ENCODE measurements around the gene SLC16A3.

SLC16A3 gene

GRCh38 chr17:82231312-82231561 lies 2.4 kb downstream of the SLC16A3 start:
- Histone ChIP-seq H3K9me3 (ENCODE audit: insufficient read depth, low read depth, low read length) (no peaks in the 10 kb centered on the region), H3K27ac (ENCODE audit: low read depth, low read length) (peak overlapping the region; percentile 58), H4K12ac (ENCODE audit: low read depth, low read length) (peak overlapping the region; percentile 86), H3K79me1 (ENCODE audit: low read length) (peaks cover 25% of the 10 kb centered on the region), H3K23ac (ENCODE audit: low read length) (no peak overlapping the region), H2BK5ac (ENCODE audit: low read depth, low read length, poor library complexity) (peak overlapping the region; percentile 49), H4K91ac (ENCODE audit: low read depth, low read length) (peak overlapping the region; percentile 94), H3K36me3 (ENCODE audit: control insufficient read depth in 1 of 2, insufficient read depth in 2 of 2, low read length in 2 of 2) (peaks cover 4 to 11% of the 10 kb centered on the region in 2 experiments), H2AK5ac (ENCODE audit: low read length) (peak overlapping the region; percentile 66), H3K18ac (ENCODE audit: low read length) (peak overlapping the region; percentile 70), H3K4me2 (ENCODE audit: low read length) (peak overlapping the region; percentile 93), H3K27me3 (ENCODE audit: insufficient read depth, low read length) (peaks cover 15% of the 10 kb centered on the region), H4K8ac (ENCODE audit: low read depth, low read length) (peak overlapping the region; percentile 92), H3K14ac (ENCODE audit: low read length) (peak overlapping the region; percentile 50), H3K9ac (ENCODE audit: low read length) (no peak overlapping the region), H3K4me1 (ENCODE audit: control insufficient read depth in 1 of 2, insufficient read depth in 2 of 2, low read length in 2 of 2) (peaks cover 39 to 55% of the 10 kb centered on the region in 2 experiments), H3K4me3 (ENCODE audit: low read depth, low read length) (peak overlapping the region; percentile 55), H3K4ac (ENCODE audit: low read depth, low read length) (peak overlapping the region; percentile 84), H2BK120ac (ENCODE audit: insufficient read depth, low read length, poor library complexity) (peak overlapping the region; percentile 78), H3K79me2 (ENCODE audit: control insufficient read depth, insufficient read depth, low read length, poor library complexity) (peaks cover 16% of the 10 kb centered on the region), H2BK12ac (ENCODE audit: low read length) (peak overlapping the region; percentile 37), H2AFZ (ENCODE audit: insufficient read depth, low read length, poor library complexity) (peak overlapping the region; percentile 74)
- WGBS (ENCODE audit: extremely low coverage, insufficient coverage, insufficient read length): no CpG with 5 or more reads among the region's 18 CpGs
- DNase-seq: no peak

GRCh38 chr17:82231562-82232321 lies 2.9 kb downstream of the SLC16A3 start:
- Histone ChIP-seq H3K9ac (ENCODE audit: low read length) (no peak overlapping the region), H3K9me3 (ENCODE audit: insufficient read depth, low read depth, low read length) (no peaks in the 10 kb centered on the region), H3K4me1 (ENCODE audit: control insufficient read depth in 1 of 2, insufficient read depth in 2 of 2, low read length in 2 of 2) (peaks cover 41 to 55% of the 10 kb centered on the region in 2 experiments), H3K18ac (ENCODE audit: low read length) (peak overlapping the region; percentile 70), H2BK120ac (ENCODE audit: insufficient read depth, low read length, poor library complexity) (peak overlapping the region; percentile 78), H3K4me3 (ENCODE audit: low read depth, low read length) (peak overlapping the region; percentile 55), H2AK5ac (ENCODE audit: low read length) (peak overlapping the region; percentile 66), H4K12ac (ENCODE audit: low read depth, low read length) (peak overlapping the region; percentile 86), H4K91ac (ENCODE audit: low read depth, low read length) (peak overlapping the region; percentile 94), H2BK12ac (ENCODE audit: low read length) (peak overlapping the region; percentile 37), H3K27ac (ENCODE audit: low read depth, low read length) (peak overlapping the region; percentile 58), H3K27me3 (ENCODE audit: insufficient read depth, low read length) (peaks cover 15% of the 10 kb centered on the region), H3K14ac (ENCODE audit: low read length) (peak overlapping the region; percentile 50), H3K36me3 (ENCODE audit: control insufficient read depth in 1 of 2, insufficient read depth in 2 of 2, low read length in 2 of 2) (peaks cover 7 to 15% of the 10 kb centered on the region in 2 experiments), H3K23ac (ENCODE audit: low read length) (no peak overlapping the region), H3K79me2 (ENCODE audit: control insufficient read depth, insufficient read depth, low read length, poor library complexity) (peaks cover 16% of the 10 kb centered on the region), H4K8ac (ENCODE audit: low read depth, low read length) (peak overlapping the region; percentile 92), H3K4me2 (ENCODE audit: low read length) (peak overlapping the region; percentile 93), H3K79me1 (ENCODE audit: low read length) (peaks cover 25% of the 10 kb centered on the region), H2BK5ac (ENCODE audit: low read depth, low read length, poor library complexity) (peak overlapping the region; percentile 49), H2AFZ (ENCODE audit: insufficient read depth, low read length, poor library complexity) (peak overlapping the region; percentile 74), H3K4ac (ENCODE audit: low read depth, low read length) (peak overlapping the region; percentile 84)
- no CpG with 5 or more reads among the region's 42 CpGs for WGBS (ENCODE audit: extremely low coverage, insufficient coverage, insufficient read length)
- DNase-seq: peak; percentile 76 to 79

GRCh38 chr17:82232322-82232820 lies 3.5 kb downstream of the SLC16A3 start:
- peak overlapping the region; percentile 14 for H2BK120ac ChIP-seq (ENCODE audit: insufficient read depth, low read length, poor library complexity)
- peaks cover 25% of the 10 kb centered on the region for H3K79me1 ChIP-seq (ENCODE audit: low read length)

DNA sequence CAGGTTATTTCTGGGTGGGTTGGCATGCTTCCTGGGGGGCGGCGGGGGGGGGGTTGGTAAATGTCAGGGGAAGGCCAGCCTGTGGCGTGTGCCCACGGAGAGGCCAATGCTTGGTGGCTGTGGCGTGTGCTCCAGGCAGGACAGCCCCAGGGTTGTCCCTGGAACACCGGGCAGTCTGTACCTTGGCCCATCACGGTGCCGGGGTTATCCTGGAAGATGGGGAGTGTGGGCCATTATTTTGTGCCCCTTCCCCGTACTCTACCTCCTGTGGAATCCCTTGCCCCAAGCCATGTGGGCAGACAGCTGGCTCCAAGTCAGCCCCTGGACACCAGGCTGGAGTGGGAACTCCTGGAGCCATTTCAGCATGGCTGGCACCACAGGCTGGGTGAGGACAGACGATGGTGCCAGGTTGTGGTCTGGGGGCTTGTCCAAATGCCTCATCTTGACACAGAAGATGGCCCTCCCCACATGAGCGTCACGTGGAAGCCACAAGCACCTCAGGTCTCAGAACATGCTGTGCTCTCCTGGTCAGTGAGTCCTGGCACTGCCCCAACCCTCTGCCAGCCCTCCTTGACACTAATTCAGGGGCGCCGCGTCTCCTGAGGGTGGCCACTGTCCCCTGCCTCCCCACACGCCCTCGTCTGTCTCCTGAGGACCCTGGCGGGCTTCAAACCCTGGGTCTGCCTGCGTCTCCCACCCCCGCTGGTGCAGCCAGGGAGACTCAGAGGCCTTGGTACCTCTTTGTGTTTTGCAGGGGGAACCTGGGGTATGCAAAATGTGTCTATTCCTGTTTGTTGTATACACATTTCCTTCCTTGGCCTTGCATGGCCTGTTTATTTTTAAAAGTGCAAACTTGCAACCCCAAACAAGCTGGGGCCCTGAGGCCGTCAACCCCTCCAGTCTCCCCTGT lies 4.3 kb downstream of the SLC16A3 start:
- H3K79me1 ChIP-seq (ENCODE audit: low read length): peaks cover 24% of the 10 kb centered on the region
- no CpG with 5 or more reads among the region's 21 CpGs for WGBS (ENCODE audit: extremely low coverage, insufficient coverage, insufficient read length)
- H3K4me1 ChIP-seq (ENCODE audit: control insufficient read depth in 1 of 2, insufficient read depth in 2 of 2, low read length in 2 of 2): peaks cover 42 to 55% of the 10 kb centered on the region in 2 experiments
- no peak overlapping the region for H3K4me3 ChIP-seq (ENCODE audit: low read depth, low read length)
- no peak overlapping the region for H2AK5ac ChIP-seq (ENCODE audit: low read length)
- peak in 1 of 2 donors; percentile 7 for DNase-seq
- peaks cover 19 to 29% of the 10 kb centered on the region in 2 experiments for H3K36me3 ChIP-seq (ENCODE audit: control insufficient read depth in 1 of 2, insufficient read depth in 2 of 2, low read length in 2 of 2)
- H3K23ac ChIP-seq (ENCODE audit: low read length): no peak overlapping the region
- no peak overlapping the region for H3K4me2 ChIP-seq (ENCODE audit: low read length)
- no peak overlapping the region for H3K9ac ChIP-seq (ENCODE audit: low read length)
- peaks cover 14% of the 10 kb centered on the region for H3K27me3 ChIP-seq (ENCODE audit: insufficient read depth, low read length)
- no peak overlapping the region for H2BK12ac ChIP-seq (ENCODE audit: low read length)
- H4K91ac ChIP-seq (ENCODE audit: low read depth, low read length): no peak overlapping the region
- H3K18ac ChIP-seq (ENCODE audit: low read length): no peak overlapping the region
- peak overlapping the region; percentile 28 for H2BK120ac ChIP-seq (ENCODE audit: insufficient read depth, low read length, poor library complexity)
- H3K4ac ChIP-seq (ENCODE audit: low read depth, low read length): no peak overlapping the region
- no peak overlapping the region for H4K8ac ChIP-seq (ENCODE audit: low read depth, low read length)
- H2AFZ ChIP-seq (ENCODE audit: insufficient read depth, low read length, poor library complexity): no peak overlapping the region
- H3K9me3 ChIP-seq (ENCODE audit: insufficient read depth, low read depth, low read length): no peaks in the 10 kb centered on the region
- no peak overlapping the region for H2BK5ac ChIP-seq (ENCODE audit: low read depth, low read length, poor library complexity)
- no peak overlapping the region for H4K12ac ChIP-seq (ENCODE audit: low read depth, low read length)
- peaks cover 16% of the 10 kb centered on the region for H3K79me2 ChIP-seq (ENCODE audit: control insufficient read depth, insufficient read depth, low read length, poor library complexity)
- H3K27ac ChIP-seq (ENCODE audit: low read depth, low read length): no peak overlapping the region
- no peak overlapping the region for H3K14ac ChIP-seq (ENCODE audit: low read length)

More at GRCh38 chr17:82232322-82232820, 3.5 kb downstream of the SLC16A3 start:
- H3K4ac ChIP-seq (ENCODE audit: low read depth, low read length): peak overlapping the region; percentile 7
- H3K4me1 ChIP-seq (ENCODE audit: control insufficient read depth in 1 of 2, insufficient read depth in 2 of 2, low read length in 2 of 2): peaks cover 42 to 55% of the 10 kb centered on the region in 2 experiments
- H3K23ac ChIP-seq (ENCODE audit: low read length): no peak overlapping the region
- H2AFZ ChIP-seq (ENCODE audit: insufficient read depth, low read length, poor library complexity): no peak overlapping the region
- H2AK5ac ChIP-seq (ENCODE audit: low read length): peak overlapping the region; percentile 45
- peak overlapping the region; percentile 92 for H4K8ac ChIP-seq (ENCODE audit: low read depth, low read length)
- peaks cover 13 to 21% of the 10 kb centered on the region in 2 experiments for H3K36me3 ChIP-seq (ENCODE audit: control insufficient read depth in 1 of 2, insufficient read depth in 2 of 2, low read length in 2 of 2)
- no peak overlapping the region for H4K12ac ChIP-seq (ENCODE audit: low read depth, low read length)
- peak overlapping the region; percentile 25 for H2BK12ac ChIP-seq (ENCODE audit: low read length)
- peak overlapping the region; percentile 94 for H4K91ac ChIP-seq (ENCODE audit: low read depth, low read length)
- DNase-seq: peak in 1 of 2 donors; percentile 6
- H3K9me3 ChIP-seq (ENCODE audit: insufficient read depth, low read depth, low read length): no peaks in the 10 kb centered on the region
- no peak overlapping the region for H3K4me3 ChIP-seq (ENCODE audit: low read depth, low read length)
- peak overlapping the region; percentile 93 for H3K4me2 ChIP-seq (ENCODE audit: low read length)
- peak overlapping the region; percentile 33 for H3K14ac ChIP-seq (ENCODE audit: low read length)
- peak overlapping the region; percentile 58 for H3K27ac ChIP-seq (ENCODE audit: low read depth, low read length)
- no CpG with 5 or more reads among the region's 21 CpGs for WGBS (ENCODE audit: extremely low coverage, insufficient coverage, insufficient read length)
- H2BK5ac ChIP-seq (ENCODE audit: low read depth, low read length, poor library complexity): no peak overlapping the region
- H3K27me3 ChIP-seq (ENCODE audit: insufficient read depth, low read length): peaks cover 15% of the 10 kb centered on the region
- no peak overlapping the region for H3K9ac ChIP-seq (ENCODE audit: low read length)
- peaks cover 16% of the 10 kb centered on the region for H3K79me2 ChIP-seq (ENCODE audit: control insufficient read depth, insufficient read depth, low read length, poor library complexity)
- peak overlapping the region; percentile 25 for H3K18ac ChIP-seq (ENCODE audit: low read length)

Measured in trophoblast cell (in vitro differentiated cells and primary cell).